Fibroblast of the aortic adventitia (primary cell): ENCODE results near the gene ODF2. TPM values are rescaled to one million over a fixed set of nuclear protein-coding genes. Genes with fewer than 3 reads are reported as not detected.
"Not testable (repeated sequence)": the region's sequence is repeated elsewhere in the genome, so short reads cannot be mapped to it uniquely, and the experiment has no call there.

Source experiments
- DNase-seq: peaks from one replicate; pipeline ENCODE4 v3.0.0-alpha.2; 2010; ENCODE audit warnings: low read depth
- H3K4me3 ChIP-seq: 2 replicates; pipeline ENCODE4 v1.5.1; 2011; ENCODE audit warnings: low read depth, mild to moderate bottlenecking, control low read depth, low read length, moderate library complexity
- CTCF ChIP-seq: IDR thresholded peaks from 2 replicates; pipeline ENCODE4 v1.5.1; 2011; ENCODE audit warnings: mild to moderate bottlenecking, low read length, control low read depth, inconsistent platforms; ENCODE audit not compliant: insufficient read depth
- total RNA-seq: library from RNA; depleted of rRNA; stranded (reverse); fragments of >200 nt; gene quantifications from 2 replicates; pipeline ENCODE4 v1.2.3, GENCODE V29; 2012; ENCODE audit warnings: low replicate concordance

The ODF2 gene
- total RNA-seq, 1 donor, result 25.4 TPM

- TF ChIP-seq CTCF, result no peak
- DNase-seq, result no peak
- peak overlapping the region; percentile 99 for H3K4me3 ChIP-seq
Measured at GRCh38 chr9:128503870-128504269, 48.1 kb downstream of the ODF2 start.

- peak within 1 kb of the TSS; percentile 99 for H3K4me3 ChIP-seq
- peak; percentile 89 for DNase-seq
- no peak for TF ChIP-seq CTCF
Measured at GRCh38 chr9:128504485-128505413, 48.9 kb downstream of the ODF2 start, which contains the start of gene GLE1. Gene GLE1, plus strand, starts transcription at chr9:128504719. Its CDS starts 87 bp downstream, at chr9:128504806.

GRCh38 chr9:128505414-128505765, 49.6 kb downstream of the ODF2 start:
- no peak for TF ChIP-seq CTCF
- DNase-seq, result peak; percentile 56
- peak overlapping the region; percentile 99 for H3K4me3 ChIP-seq

GRCh38 chr9:128505906-128506305, 50.1 kb downstream of the ODF2 start:
- not testable (repeated sequence) for DNase-seq, H3K4me3 ChIP-seq

GRCh38 chr9:128512820-128513219, 57.0 kb downstream of the ODF2 start:
- H3K4me3 ChIP-seq, result no peak overlapping the region
- DNase-seq, result no peak
- TF ChIP-seq CTCF, result no peak

GRCh38 chr9:128521956-128522355, 66.2 kb downstream of the ODF2 start:
- no peak for DNase-seq
- no peak overlapping the region for H3K4me3 ChIP-seq
- no peak for TF ChIP-seq CTCF

- no peak overlapping the region for H3K4me3 ChIP-seq
- peak; percentile 38 for DNase-seq
- no peak for TF ChIP-seq CTCF
Measured at GRCh38 chr9:128523199-128523925, 67.6 kb downstream of the ODF2 start.
